HepG2 (cell line): ENCODE measurements around the gene JAZF1. TPM values are rescaled to one million over a fixed set of nuclear protein-coding genes. Genes with fewer than 3 reads are reported as not detected.

Experiments
- ATAC-seq: fragments of 200-7000 bp; cut with Tn5 transposase; 3 replicates; pipeline ENCODE4 v1.9.1; 2020; ENCODE audit warnings: mild to moderate bottlenecking, moderate library complexity
- BruUV-seq: library from RNA; stranded (reverse); fragments of 400-500 nt; replicated peaks from 2 replicates; lab custom pipeline; 2021; lab: Mats Ljungman, UMichigan
- CTCF ChIA-PET: fragments of 300-600 bp; formaldehyde crosslinking; extraction: SDS; loops from one replicate; lab custom pipeline; 2021; ENCODE audit warnings: low total read pairs, inconsistent platforms, low intra/inter-chr PET ratio; lab: Yijun Ruan, JAX
- POLR2A ChIA-PET: fragments of 350-600 bp; sonication (Branson Sonifier 250); formaldehyde crosslinking; loops from one replicate; lab custom pipeline; 2020; ENCODE audit warnings: antibody characterized with exemption, inconsistent platforms; lab: Yijun Ruan, JAX
- DNase-seq: peaks from one replicate; pipeline ENCODE4 v3.0.0-alpha.2; 2015; ENCODE audit warnings: low spot score
- FAIRE-seq: peaks from 3 replicates; lab custom pipeline; 2011; peaks lifted over from hg19 to GRCh38; lab: Jason Lieb, UNC
- H2AFZ ChIP-seq: one replicate; pipeline ENCODE4 v1.6.1; 2011; ENCODE audit warnings: low read length, inconsistent platforms
- H3K27ac ChIP-seq: fragments of 300-600 bp; 3 replicates; pipeline ENCODE4 v1.8.0; 2011; ENCODE audit warnings: mixed run types, mild to moderate bottlenecking, mixed read lengths, low read length, inconsistent platforms; ENCODE audit not compliant: insufficient read depth; ENCODE audit errors: extremely low read length
- H3K27me3 ChIP-seq, 2 experiments: fragments of 200-600 bp in 1 of 2; 2 replicates in 1 of 2; 3 replicates in 1 of 2; pipeline versions ENCODE4 v1.6.0 to v1.8.0; 2011; ENCODE audit warnings: low read length in 2 of 2, mild to moderate bottlenecking in 2 of 2, moderate library complexity in 2 of 2, inconsistent platforms in 1 of 2; ENCODE audit not compliant: insufficient read depth in 2 of 2, control insufficient read depth in 1 of 2
- H3K36me3 ChIP-seq, 2 experiments: fragments of 200-600 bp in 1 of 2; replicated peaks in 1 of 2; 2 replicates in 1 of 2; 3 replicates in 1 of 2; pipeline versions ENCODE4 v1.5.1 to v1.8.0; 2011; ENCODE audit warnings: low read length in 2 of 2, inconsistent platforms in 1 of 2; ENCODE audit not compliant: insufficient read depth in 2 of 2, control insufficient read depth in 1 of 2
- H3K4me1 ChIP-seq: 2 replicates; pipeline ENCODE4 v1.5.1; 2012; ENCODE audit warnings: low read length, inconsistent platforms; ENCODE audit not compliant: insufficient read depth
- H3K4me2 ChIP-seq: 2 replicates; pipeline ENCODE4 v1.6.0; 2011; ENCODE audit warnings: low read depth, low read length, inconsistent platforms
- H3K4me3 ChIP-seq, 3 experiments: fragments of 200-600 bp in 1 of 3; sonication (generic), shearing (Covaris generic) in 1 of 3; replicated peaks in 1 of 3; 2 replicates each; pipeline ENCODE4 v1.5.1; 2011 to 2016; ENCODE audit warnings: low read length in 3 of 3, inconsistent platforms in 2 of 3, low read depth in 2 of 3, mild to moderate bottlenecking in 2 of 3, control low read depth in 1 of 3, mixed read lengths in 1 of 3; ENCODE audit not compliant: insufficient read depth in 1 of 3
- H3K79me2 ChIP-seq: one replicate; pipeline ENCODE4 v1.6.1; 2011; ENCODE audit warnings: low read length, inconsistent platforms; ENCODE audit not compliant: insufficient read depth
- H3K9ac ChIP-seq: 2 replicates; pipeline ENCODE4 v1.6.0; 2011; ENCODE audit warnings: mild to moderate bottlenecking, low read depth, low read length, inconsistent platforms; ENCODE audit not compliant: insufficient read depth
- H3K9me3 ChIP-seq: 2 replicates; pipeline ENCODE4 v1.5.1; 2012; ENCODE audit warnings: mild to moderate bottlenecking, low read length
- H4K20me1 ChIP-seq: 2 replicates; pipeline ENCODE4 v1.6.0; 2011; ENCODE audit warnings: inconsistent platforms, mild to moderate bottlenecking, low read length, moderate library complexity; ENCODE audit not compliant: insufficient read depth
- GTF2F1 ChIP-seq: fragments of 150-350 bp; IDR thresholded peaks from 2 replicates; pipeline ENCODE4 v1.6.1; 2014; ENCODE audit warnings: low read length
- WGBS: methylation state at CpG from one replicate; pipeline ENCODE4 v1.1.6; 2017; ENCODE audit warnings: low lambda C conversion rate; 5-methylcytosine and 5-hydroxymethylcytosine counted together
- in situ Hi-C: cut with HindIII; loops from 2 replicates; pipeline ENCODE4 v1.10.0; 2017; ENCODE audit warnings: low pct_unique_long_range_greater_than_20kb; ENCODE audit not compliant: extremely low pct_ligation_motif_present
- intact Hi-C: fragments of 100-400 bp; cut with micrococcal nuclease; formaldehyde crosslinking; loops from one replicate; pipeline ENCODE4 v1.10.0; 2022; ENCODE audit not compliant: unreplicated experiment
- polyA plus RNA-seq, 8 experiments: library from polyadenylated mRNA; depleted of rRNA in 3 of 8; stranded (reverse) in 7 of 8; unstranded in 1 of 8; fragments of >200 nt; fragmentation: Illumina TruSeq in 4 of 8; extraction: Trizol in 4 of 8; gene quantifications; 2 replicates each; pipeline versions ENCODE4 v1.2.1 to v1.2.3, GENCODE V29; 2011 to 2016; ENCODE audit warnings: low read depth in 4 of 8, missing spikeins in 1 of 8, mixed read lengths in 1 of 8; ENCODE audit not compliant: insufficient read depth in 1 of 8
- total RNA-seq, 5 experiments: library from RNA; depleted of rRNA; stranded (reverse); fragments of >200 nt; fragmentation: Illumina TruSeq; extraction: Trizol; gene quantifications; 2 replicates each; pipeline ENCODE4 v1.2.3, GENCODE V29; 2016; ENCODE audit warnings: low read depth in 1 of 5
- TF ChIP-seq, protein P1 (sequence below): conservative IDR thresholded peaks from 2 replicates; pipeline ENCODE4 v1.6.1; 2018; ENCODE audit warnings: missing genetic modification reagents
- TF ChIP-seq, protein P2 (sequence below): sonication (generic); formaldehyde crosslinking; IDR thresholded peaks from 2 replicates; pipeline ENCODE4 v1.4.0; 2020; ENCODE audit warnings: missing genetic modification reagents
- TF ChIP-seq, protein P3 (sequence below): sonication (generic); formaldehyde crosslinking; IDR thresholded peaks from 2 replicates; pipeline ENCODE4 v1.4.0; 2020; ENCODE audit warnings: mild to moderate bottlenecking, missing genetic modification reagents

Gene JAZF1
- total and polyA plus RNA-seq, 2 of the 13 experiments (the other 11 are each of a cell fraction or from before 2014, with no cell fraction given) = not detected

DNA sequence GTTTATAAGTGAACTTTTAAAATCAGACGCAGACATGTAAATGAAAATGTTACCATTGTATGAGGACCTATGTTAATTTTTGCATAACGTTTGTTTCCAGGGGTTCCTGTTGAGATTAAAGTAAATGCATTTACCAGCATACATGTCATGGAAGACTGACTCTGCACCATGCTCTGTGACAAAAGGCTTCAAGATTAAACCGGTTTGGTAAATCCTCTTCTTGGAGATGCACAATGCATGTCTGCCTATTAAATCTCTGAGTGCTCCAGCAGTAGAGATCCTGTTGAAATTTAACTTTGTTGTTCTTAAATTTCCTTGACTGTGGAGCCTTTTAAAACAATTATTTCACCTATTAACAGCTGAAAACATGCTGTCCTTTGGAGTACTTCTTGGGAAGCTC is 36.5 kb upstream of the JAZF1 start (continued):
- TF ChIP-seq, protein P1, sequence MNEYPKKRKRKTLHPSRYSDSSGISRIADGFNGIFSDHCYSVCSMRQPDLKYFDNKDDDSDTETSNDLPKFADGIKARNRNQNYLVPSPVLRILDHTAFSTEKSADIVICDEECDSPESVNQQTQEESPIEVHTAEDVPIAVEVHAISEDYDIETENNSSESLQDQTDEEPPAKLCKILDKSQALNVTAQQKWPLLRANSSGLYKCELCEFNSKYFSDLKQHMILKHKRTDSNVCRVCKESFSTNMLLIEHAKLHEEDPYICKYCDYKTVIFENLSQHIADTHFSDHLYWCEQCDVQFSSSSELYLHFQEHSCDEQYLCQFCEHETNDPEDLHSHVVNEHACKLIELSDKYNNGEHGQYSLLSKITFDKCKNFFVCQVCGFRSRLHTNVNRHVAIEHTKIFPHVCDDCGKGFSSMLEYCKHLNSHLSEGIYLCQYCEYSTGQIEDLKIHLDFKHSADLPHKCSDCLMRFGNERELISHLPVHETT = no peak

DNA sequence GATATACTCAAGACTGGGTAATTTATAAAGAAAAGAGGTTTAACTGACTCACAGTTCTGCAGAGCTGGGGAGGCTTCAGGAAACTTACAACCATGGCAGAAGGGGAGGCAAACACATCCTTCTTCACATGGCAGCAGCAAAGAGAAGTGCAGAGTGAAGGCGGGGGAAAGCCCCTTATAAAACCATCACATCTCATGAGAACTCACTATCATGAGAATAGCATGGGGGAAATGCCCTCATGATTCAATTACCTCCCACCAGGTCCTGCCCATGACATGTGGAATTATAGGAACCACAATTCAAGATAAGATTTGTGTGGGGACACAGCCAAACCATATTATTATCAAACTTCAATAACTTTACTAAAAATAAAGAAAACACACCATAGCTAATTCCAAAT is 30.4 kb upstream of the JAZF1 start:
- intact Hi-C loops (no loop called here), in situ Hi-C loops (no loop called here)
- FAIRE-seq = no peak

More for the DNA sequence above, 30.4 kb upstream of the JAZF1 start:
- no TSS peak for BruUV-seq
- DNase-seq (no peak), ATAC-seq (no peak)
- Histone ChIP-seq H3K79me2 (no peaks in the 10 kb centered on the region), H3K27ac (no peak overlapping the region), H3K4me3 (no peak overlapping the region), H3K36me3 (no peaks in the 10 kb centered on the region), H3K9ac (no peak overlapping the region), H2AFZ (no peak overlapping the region), H4K20me1 (no peaks in the 10 kb centered on the region), H3K4me1 (no peaks in the 10 kb centered on the region), H3K9me3 (no peaks in the 10 kb centered on the region), H3K4me2 (no peak overlapping the region), H3K27me3 (no peaks in the 10 kb centered on the region)
- TF ChIP-seq, protein P2, sequence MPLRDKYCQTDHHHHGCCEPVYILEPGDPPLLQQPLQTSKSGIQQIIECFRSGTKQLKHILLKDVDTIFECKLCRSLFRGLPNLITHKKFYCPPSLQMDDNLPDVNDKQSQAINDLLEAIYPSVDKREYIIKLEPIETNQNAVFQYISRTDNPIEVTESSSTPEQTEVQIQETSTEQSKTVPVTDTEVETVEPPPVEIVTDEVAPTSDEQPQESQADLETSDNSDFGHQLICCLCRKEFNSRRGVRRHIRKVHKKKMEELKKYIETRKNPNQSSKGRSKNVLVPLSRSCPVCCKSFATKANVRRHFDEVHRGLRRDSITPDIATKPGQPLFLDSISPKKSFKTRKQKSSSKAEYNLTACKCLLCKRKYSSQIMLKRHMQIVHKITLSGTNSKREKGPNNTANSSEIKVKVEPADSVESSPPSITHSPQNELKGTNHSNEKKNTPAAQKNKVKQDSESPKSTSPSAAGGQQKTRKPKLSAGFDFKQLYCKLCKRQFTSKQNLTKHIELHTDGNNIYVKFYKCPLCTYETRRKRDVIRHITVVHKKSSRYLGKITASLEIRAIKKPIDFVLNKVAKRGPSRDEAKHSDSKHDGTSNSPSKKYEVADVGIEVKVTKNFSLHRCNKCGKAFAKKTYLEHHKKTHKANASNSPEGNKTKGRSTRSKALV = no peak
- TF ChIP-seq GTF2F1 = no peak
- TF ChIP-seq, protein P3, sequence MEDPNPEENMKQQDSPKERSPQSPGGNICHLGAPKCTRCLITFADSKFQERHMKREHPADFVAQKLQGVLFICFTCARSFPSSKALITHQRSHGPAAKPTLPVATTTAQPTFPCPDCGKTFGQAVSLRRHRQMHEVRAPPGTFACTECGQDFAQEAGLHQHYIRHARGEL = no peak
- ChIA-PET CTCF (no interaction called here), POLR2A (no interaction called here)
- 0% methylated on average over 1 of the region's 1 CpG for WGBS
